ENCODE results near the gene PARD3B.

- TF ChIP-seq CTCF (IDR thresholded peaks at IDR 0.05 in 2 of 3, conservative IDR thresholded peaks at IDR 0.05 in 1 of 3; ENCODE audit: control insufficient read depth in 2 of 3, extremely low read depth in 1 of 3, insufficient read depth in 1 of 3, low read depth in 3 of 3, low read length in 3 of 3) = no peak
- no peak for TF ChIP-seq TAF1 (IDR thresholded peaks at IDR 0.05; ENCODE audit: borderline replicate concordance, low read depth, low read length)
- no peak for TF ChIP-seq CEBPB (IDR thresholded peaks at IDR 0.05; ENCODE audit: borderline replicate concordance in 1 of 2, low read depth in 2 of 2, low read length in 2 of 2)
- TF ChIP-seq HCFC1 (IDR thresholded peaks at IDR 0.05; ENCODE audit: low read length) = no peak
- TF ChIP-seq RFX5 (IDR thresholded peaks at IDR 0.05; ENCODE audit: low read depth, low read length) = no peak
- no peak for TF ChIP-seq YY1 (IDR thresholded peaks at IDR 0.05; ENCODE audit: low read depth, low read length)
- TF ChIP-seq ESRRA (IDR thresholded peaks at IDR 0.05; ENCODE audit: low read length) = no peak
- TF ChIP-seq SP1 (IDR thresholded peaks at IDR 0.05; ENCODE audit: low read depth, low read length) = no peak
- TF ChIP-seq ASH2L (IDR thresholded peaks at IDR 0.05; ENCODE audit: borderline replicate concordance, low read depth) = no peak
Measured at GRCh38 chr2:204770735-204771134, 225.5 kb downstream of the PARD3B start.
